ENCODE data around the gene VIPR2.

Gene VIPR2

DNA sequence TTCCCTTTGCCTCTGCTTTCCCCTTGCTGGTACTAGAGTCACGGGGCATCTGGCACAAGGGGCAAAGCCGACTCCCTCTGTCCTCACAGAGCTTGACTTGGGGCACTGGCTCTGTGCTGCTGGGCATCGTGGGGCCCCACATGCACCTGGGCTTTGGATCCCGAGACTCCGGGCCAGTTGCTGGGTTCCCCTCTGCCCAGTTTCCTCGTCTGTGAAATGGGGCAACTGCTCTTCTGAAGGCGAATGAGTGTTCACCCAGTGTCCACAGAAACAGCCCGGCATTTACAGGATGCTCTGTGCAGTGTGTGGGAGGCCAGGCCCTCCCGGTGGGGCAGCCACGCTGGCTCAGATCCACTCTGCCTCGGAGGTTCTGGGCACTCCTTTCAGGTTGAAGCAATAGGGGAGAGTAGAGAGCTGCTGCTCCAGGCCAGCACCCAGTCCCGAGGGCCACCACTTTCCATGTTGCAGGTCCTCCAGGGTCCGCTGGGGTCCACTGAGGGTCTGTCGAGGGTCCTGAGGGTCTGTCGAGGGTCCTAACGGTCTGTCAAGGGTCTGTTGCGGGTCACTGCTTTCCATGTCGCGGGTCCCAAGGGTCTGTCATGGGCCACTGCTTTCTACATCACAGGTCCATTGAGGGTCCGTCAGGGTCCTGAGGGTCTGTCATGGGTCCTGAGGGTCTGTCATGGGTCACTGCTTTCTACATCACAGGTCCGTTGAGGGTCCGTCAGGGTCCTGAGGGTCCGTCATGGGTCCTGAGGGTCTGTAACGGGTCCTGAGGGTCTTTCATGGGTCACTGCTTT lies 103.6 kb downstream of the VIPR2 start:
- no peak for DNase-seq
- TF ChIP-seq CTCF (IDR thresholded peaks at IDR 0.05; ENCODE audit: low read depth, low read length) = no peak
- H3K36me3 ChIP-seq = no peaks in the 10 kb centered on the region
- H3K4me3 ChIP-seq (ENCODE audit: low read depth, low read length) = no peak overlapping the region
- no peak overlapping the region for H3K27ac ChIP-seq
- H3K9me3 ChIP-seq (ENCODE audit: severe bottlenecking) = peaks cover 3% of the 10 kb centered on the region
- no peaks in the 10 kb centered on the region for H3K27me3 ChIP-seq (ENCODE audit: insufficient read depth, low read depth, severe bottlenecking)

- TF ChIP-seq CTCF (IDR thresholded peaks at IDR 0.05; ENCODE audit: low read depth, low read length) = no peak
- DNase-seq = no peak
- Histone ChIP-seq H3K36me3 (no peaks in the 10 kb centered on the region), H3K27ac (no peak overlapping the region), H3K4me3 (ENCODE audit: low read depth, low read length) (no peak overlapping the region), H3K9me3 (ENCODE audit: severe bottlenecking) (peaks cover 3% of the 10 kb centered on the region), H3K27me3 (ENCODE audit: insufficient read depth, low read depth, severe bottlenecking) (no peaks in the 10 kb centered on the region)
Measured at GRCh38 chr7:159040146-159040545, 104.5 kb downstream of the VIPR2 start.

DNA sequence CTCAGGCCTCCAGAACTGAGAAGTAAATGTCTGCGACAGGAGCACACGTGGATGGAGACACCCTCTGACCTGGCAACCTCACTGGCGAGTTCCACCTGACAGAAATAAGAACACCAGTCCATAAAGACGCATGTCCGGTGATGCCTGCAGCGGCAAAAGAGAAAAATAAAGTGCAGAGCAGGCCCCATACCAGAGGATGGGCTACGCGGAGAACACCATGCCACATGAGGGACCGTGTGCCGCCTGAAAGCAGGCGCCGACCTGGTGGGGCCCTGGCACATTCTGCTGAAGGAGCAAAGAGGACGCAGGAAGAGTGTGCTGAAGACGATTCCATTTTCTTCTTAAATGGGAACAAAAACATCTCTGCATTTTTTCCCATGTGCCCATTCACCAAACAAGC lies 105.0 kb downstream of the VIPR2 start:
- H3K27me3 ChIP-seq (ENCODE audit: insufficient read depth, low read depth, severe bottlenecking) = no peaks in the 10 kb centered on the region
- TF ChIP-seq CTCF (IDR thresholded peaks at IDR 0.05; ENCODE audit: low read depth, low read length) = no peak
- no peaks in the 10 kb centered on the region for H3K36me3 ChIP-seq

DNA sequence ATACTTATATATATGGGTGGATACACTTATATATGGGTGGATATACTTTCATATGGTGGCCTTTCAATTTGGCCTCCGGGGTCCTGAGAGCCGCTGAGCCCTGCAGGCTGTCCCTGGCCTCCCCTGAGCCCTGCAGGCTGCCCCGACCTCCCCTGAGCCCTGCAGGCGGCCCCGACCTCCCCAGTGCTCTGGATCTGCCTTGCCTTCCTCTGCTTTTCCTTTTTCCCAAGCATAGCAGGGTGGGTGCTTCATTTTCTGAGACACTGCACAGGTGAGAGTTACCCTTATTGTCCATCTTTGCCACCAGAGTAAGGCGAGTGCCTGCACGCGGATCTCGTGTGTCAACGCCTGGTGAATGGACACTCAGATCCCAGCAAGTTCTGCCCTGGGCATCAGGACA lies 106.6 kb downstream of the VIPR2 start:
- Histone ChIP-seq H3K9me3 (ENCODE audit: severe bottlenecking) (no peaks in the 10 kb centered on the region), H3K4me3 (ENCODE audit: low read depth, low read length) (no peak overlapping the region), H3K27ac (no peak overlapping the region), H3K36me3 (no peaks in the 10 kb centered on the region), H3K27me3 (ENCODE audit: insufficient read depth, low read depth, severe bottlenecking) (no peaks in the 10 kb centered on the region)
- TF ChIP-seq CTCF (IDR thresholded peaks at IDR 0.05; ENCODE audit: low read depth, low read length) = no peak
- no peak for DNase-seq

More for the DNA sequence above, 105.0 kb downstream of the VIPR2 start:
- peaks cover 3% of the 10 kb centered on the region for H3K9me3 ChIP-seq (ENCODE audit: severe bottlenecking)
- no peak overlapping the region for H3K4me3 ChIP-seq (ENCODE audit: low read depth, low read length)
- H3K27ac ChIP-seq = no peak overlapping the region
- DNase-seq = no peak

DNA sequence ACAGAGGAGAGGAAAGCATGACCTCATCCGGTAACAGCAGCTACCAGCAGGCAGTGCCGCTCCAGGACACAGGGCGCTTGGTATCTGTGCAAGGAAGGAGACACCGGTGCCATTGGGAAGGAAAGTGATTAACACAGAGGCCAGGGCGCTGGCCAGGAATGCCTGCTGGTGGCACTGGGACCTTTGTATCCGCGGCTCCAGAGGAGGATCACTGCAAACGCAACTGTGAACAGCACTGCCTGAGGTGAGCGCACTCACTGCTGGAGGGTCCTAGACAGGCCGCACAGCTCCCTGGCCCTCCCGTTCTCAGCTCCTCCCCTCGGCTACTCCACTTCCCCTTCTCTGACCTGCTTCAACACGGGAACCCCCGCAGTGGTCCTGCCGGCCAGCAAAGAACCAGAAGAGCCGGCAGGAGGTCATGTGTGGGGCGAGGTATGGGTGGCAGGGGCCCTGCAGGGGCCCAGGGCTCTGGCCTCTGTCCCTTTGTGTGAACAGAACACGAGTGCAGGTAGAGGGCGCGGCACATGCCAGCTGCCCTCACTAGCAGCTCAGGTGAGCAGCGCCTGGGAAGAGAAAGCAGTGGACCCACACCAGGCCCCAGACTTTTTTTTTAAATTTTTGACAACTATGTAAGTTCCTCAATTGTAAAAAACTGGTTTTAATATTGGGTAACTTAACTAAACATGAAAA lies 107.6 kb downstream of the VIPR2 start:
- DNase-seq = no peak
- no peaks in the 10 kb centered on the region for H3K27me3 ChIP-seq (ENCODE audit: insufficient read depth, low read depth, severe bottlenecking)
- no peak for TF ChIP-seq CTCF (IDR thresholded peaks at IDR 0.05; ENCODE audit: low read depth, low read length)
- no peak overlapping the region for H3K4me3 ChIP-seq (ENCODE audit: low read depth, low read length)
- no peaks in the 10 kb centered on the region for H3K9me3 ChIP-seq (ENCODE audit: severe bottlenecking)
- no peak overlapping the region for H3K27ac ChIP-seq
- no peaks in the 10 kb centered on the region for H3K36me3 ChIP-seq

All from WERI-Rb-1 (cell line).